PC-9 (cell line): ENCODE data around the gene ZNF774. TPM values are rescaled to one million over a fixed set of nuclear protein-coding genes. Genes with fewer than 3 reads are reported as not detected.

ENCODE experiments used
- BruUV-seq: library from RNA; stranded (reverse); fragments of 400-500 nt; replicated peaks from 2 replicates; lab custom pipeline; 2021; lab: Mats Ljungman, UMichigan
- CTCF ChIA-PET: fragments of 300-600 bp; sonication (Branson Sonifier 250); formaldehyde crosslinking; loops from one replicate; lab custom pipeline; 2022; ENCODE audit warnings: antibody characterized with exemption; lab: Charles Lee
- POLR2A ChIA-PET: fragments of 300-600 bp; sonication (Branson Sonifier 250); formaldehyde crosslinking; loops from one replicate; lab custom pipeline; 2022; ENCODE audit warnings: antibody characterized with exemption; ENCODE audit not compliant: unreplicated experiment; lab: Charles Lee
- DNase-seq, 2 experiments: peaks; one replicate each; pipeline versions ENCODE4 v3.0.0 to v3.0.0-alpha.2; 2015 to 2022; ENCODE audit warnings: mixed read lengths in 1 of 2
- H2AFZ ChIP-seq: fragments of 200-600 bp; sonication (generic); 2 replicates; pipeline ENCODE4 v1.8.1; 2017; ENCODE audit warnings: antibody characterized with exemption
- H3F3A ChIP-seq: fragments of 200-600 bp; sonication (generic); 2 replicates; pipeline ENCODE4 v1.8.1; 2017; ENCODE audit warnings: antibody characterized with exemption, mild to moderate bottlenecking, low read depth; ENCODE audit not compliant: insufficient read depth
- H3K27ac ChIP-seq: fragments of 200-600 bp; sonication (generic); 2 replicates; pipeline ENCODE4 v1.6.1; 2016; ENCODE audit warnings: mixed run types
- H3K27me3 ChIP-seq: fragments of 200-600 bp; sonication (generic); 2 replicates; pipeline ENCODE4 v1.6.1; 2016; ENCODE audit warnings: low read depth, mixed run types; ENCODE audit not compliant: insufficient read depth
- H3K36me3 ChIP-seq: fragments of 200-600 bp; sonication (generic); 2 replicates; pipeline ENCODE4 v1.6.1; 2016; ENCODE audit warnings: low read depth, mixed run types
- H3K4me1 ChIP-seq: fragments of 200-600 bp; sonication (generic); replicated peaks from 2 replicates; pipeline ENCODE4 v1.6.1; 2016; ENCODE audit warnings: mixed run types; ENCODE audit not compliant: insufficient read depth
- H3K4me2 ChIP-seq: fragments of 200-600 bp; sonication (generic); 2 replicates; pipeline ENCODE4 v1.6.1; 2017; ENCODE audit warnings: mixed run types
- H3K4me3 ChIP-seq: fragments of 200-600 bp; sonication (generic); 2 replicates; pipeline ENCODE4 v1.6.1; 2016; ENCODE audit warnings: mixed run types
- H3K79me2 ChIP-seq: fragments of 200-600 bp; sonication (generic); 2 replicates; pipeline ENCODE4 v1.6.1; 2017; ENCODE audit warnings: low read depth, mixed run types
- H3K9me2 ChIP-seq: fragments of 200-600 bp; sonication (generic); 2 replicates; pipeline ENCODE4 v1.8.1; 2017; ENCODE audit warnings: mild to moderate bottlenecking; ENCODE audit not compliant: insufficient read depth
- H3K9me3 ChIP-seq: fragments of 200-600 bp; sonication (generic); 2 replicates; pipeline ENCODE4 v1.8.1; 2016; ENCODE audit warnings: low read depth; ENCODE audit not compliant: insufficient read depth
- H4K20me1 ChIP-seq: fragments of 200-600 bp; sonication (generic); 2 replicates; pipeline ENCODE4 v1.8.1; 2017; ENCODE audit not compliant: insufficient read depth
- CTCF ChIP-seq: fragments of 200-600 bp; sonication (generic); conservative IDR thresholded peaks from 2 replicates; pipeline ENCODE4 v1.6.1; 2017; ENCODE audit warnings: mixed run types, antibody characterized with exemption, mild to moderate bottlenecking, moderate library complexity
- EZH2 ChIP-seq: fragments of 200-600 bp; sonication (generic); IDR thresholded peaks from 2 replicates; pipeline ENCODE4 v1.8.0; 2017; ENCODE audit warnings: antibody characterized with exemption, low read depth
- intact Hi-C: fragments of 100-400 bp; cut with micrococcal nuclease; formaldehyde crosslinking; loops from one replicate; pipeline ENCODE4 v1.10.0; 2022; ENCODE audit not compliant: unreplicated experiment
- total RNA-seq: library from RNA; stranded (reverse); gene quantifications from 2 replicates; pipeline ENCODE4 v1.2.3, GENCODE V29; 2021

The ZNF774 gene
- total RNA-seq, 1 experiment from 2014 or later: 6.3 TPM

- no peaks in the 10 kb centered on the region for H3K27me3 ChIP-seq
- TF ChIP-seq EZH2 (no peak), CTCF (no peak)
- no peak overlapping the region for H3K4me2 ChIP-seq
- no peaks in the 10 kb centered on the region for H3K9me2 ChIP-seq
- H3K4me3 ChIP-seq: no peak overlapping the region
- H3F3A ChIP-seq: peaks cover 27% of the 10 kb centered on the region
- no peak overlapping the region for H2AFZ ChIP-seq
- ChIA-PET POLR2A (interaction anchor here (0.6 kb wide), 1 partner anchor 228 kb away, joined by 23 read pairs; no protein-coding TSS in a partner anchor), CTCF (interaction anchor here (0.6 kb wide), 1 partner anchor 184 kb away, joined by 8 read pairs; no protein-coding TSS in a partner anchor)
- no peaks in the 10 kb centered on the region for H3K36me3 ChIP-seq
- H3K79me2 ChIP-seq: no peaks in the 10 kb centered on the region
- peak in 1 of 2 experiments; percentile 66 for DNase-seq
- BruUV-seq: no TSS peak
- no peaks in the 10 kb centered on the region for H3K9me3 ChIP-seq
- intact Hi-C loops: loop anchor here (1.0 kb wide), 1 partner anchor 30 kb away; no protein-coding TSS in a partner anchor
- H3K4me1 ChIP-seq: peaks cover 40% of the 10 kb centered on the region
- H3K27ac ChIP-seq: no peak overlapping the region
- no peaks in the 10 kb centered on the region for H4K20me1 ChIP-seq
Observed at GRCh38 chr15:90334304-90334731, 17.8 kb upstream of the ZNF774 start.

GRCh38 chr15:90336705-90337141 lies 15.4 kb upstream of the ZNF774 start:
- Histone ChIP-seq H3K4me2 (peak overlapping the region; percentile 63), H3K9me2 (no peaks in the 10 kb centered on the region), H3K4me1 (peaks cover 45% of the 10 kb centered on the region), H3K9me3 (no peaks in the 10 kb centered on the region), H3K4me3 (no peak overlapping the region), H3F3A (peaks cover 27% of the 10 kb centered on the region), H3K36me3 (no peaks in the 10 kb centered on the region), H3K27ac (peak overlapping the region; percentile 74), H3K79me2 (no peaks in the 10 kb centered on the region), H4K20me1 (no peaks in the 10 kb centered on the region), H3K27me3 (no peaks in the 10 kb centered on the region), H2AFZ (no peak overlapping the region)
- DNase-seq: peak in 1 of 2 experiments; percentile 96
- intact Hi-C loops: no loop called here
- ChIA-PET CTCF (interaction anchor here (1.4 kb wide), 1 partner anchor 17 kb away, joined by 4 read pairs; no protein-coding TSS in a partner anchor), POLR2A (interaction anchor here (0.5 to 0.6 kb wide), 3 partner anchors 408 to 489 kb away, joined by 3 to 12 read pairs (median 4); no protein-coding TSS in a partner anchor)
- BruUV-seq: no TSS peak
- no peak for TF ChIP-seq EZH2
- no peak for TF ChIP-seq CTCF

GRCh38 chr15:90337256-90337655 lies 14.8 kb upstream of the ZNF774 start:
- no peak for DNase-seq
- TF ChIP-seq CTCF (no peak), EZH2 (no peak)
- intact Hi-C loops: no loop called here

More at GRCh38 chr15:90337256-90337655, 14.8 kb upstream of the ZNF774 start:
- Histone ChIP-seq H3K9me2 (no peaks in the 10 kb centered on the region), H3K9me3 (no peaks in the 10 kb centered on the region), H4K20me1 (no peaks in the 10 kb centered on the region), H3K36me3 (no peaks in the 10 kb centered on the region), H3F3A (peaks cover 27% of the 10 kb centered on the region), H3K27me3 (no peaks in the 10 kb centered on the region), H3K4me2 (peak overlapping the region; percentile 63), H3K79me2 (no peaks in the 10 kb centered on the region), H3K4me3 (no peak overlapping the region), H3K27ac (peak overlapping the region; percentile 74), H3K4me1 (peaks cover 46% of the 10 kb centered on the region), H2AFZ (no peak overlapping the region)
- POLR2A ChIA-PET: interaction anchor here (0.5 to 0.8 kb wide), 4 partner anchors 88 to 489 kb away, joined by 3 to 12 read pairs (median 4); no protein-coding TSS in a partner anchor
- CTCF ChIA-PET: interaction anchor here (1.4 kb wide), 1 partner anchor 17 kb away, joined by 4 read pairs; no protein-coding TSS in a partner anchor
- no TSS peak for BruUV-seq
